Measurements from ENCODE around the gene GPC3. TPM values are rescaled to one million over a fixed set of nuclear protein-coding genes. Genes with fewer than 3 reads are reported as not detected.

GPC3 gene
- total RNA-seq, 4 donors from 2014 or later: 4.9 to 10.9 (median 9.2) TPM

DNA sequence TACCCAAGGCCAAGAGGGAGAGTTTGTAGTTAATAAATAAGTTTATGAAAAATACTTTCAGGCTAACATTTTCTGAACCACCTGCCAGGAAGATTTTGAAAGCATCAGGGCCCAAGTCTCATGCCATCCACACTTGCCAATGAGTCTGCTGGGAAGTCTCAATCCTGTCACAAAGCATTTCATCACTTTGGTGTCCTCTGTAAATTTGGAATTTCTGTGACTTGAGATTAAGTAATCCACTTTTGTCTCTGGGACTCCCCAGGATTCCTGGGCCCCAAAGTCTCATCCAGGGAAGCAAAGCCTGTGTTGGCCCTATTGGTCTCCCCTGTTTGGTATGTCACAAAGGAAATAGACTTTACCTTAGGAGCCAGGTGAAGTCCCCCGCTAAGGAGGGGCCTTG, 470.9 kb downstream of the GPC3 start:
- Histone ChIP-seq H3K4me1 (no peaks in the 10 kb centered on the region), H3K4me3 (no peak overlapping the region), H3K27me3 (no peaks in the 10 kb centered on the region), H3K36me3 (no peaks in the 10 kb centered on the region), H3K27ac (no peak overlapping the region), H3K9me3 (no peaks in the 10 kb centered on the region)
- 75% methylated on average over 1 of the region's 1 CpG for WGBS
- DNase-seq (ENCODE audit: low spot score in 2 of 2): no peak
- TF ChIP-seq POLR2A (IDR thresholded peaks at IDR 0.05) (no peak), POLR2AphosphoS5 (IDR thresholded peaks at IDR 0.05) (no peak), EP300 (IDR thresholded peaks at IDR 0.05) (no peak)
- TF ChIP-seq, protein P1, sequence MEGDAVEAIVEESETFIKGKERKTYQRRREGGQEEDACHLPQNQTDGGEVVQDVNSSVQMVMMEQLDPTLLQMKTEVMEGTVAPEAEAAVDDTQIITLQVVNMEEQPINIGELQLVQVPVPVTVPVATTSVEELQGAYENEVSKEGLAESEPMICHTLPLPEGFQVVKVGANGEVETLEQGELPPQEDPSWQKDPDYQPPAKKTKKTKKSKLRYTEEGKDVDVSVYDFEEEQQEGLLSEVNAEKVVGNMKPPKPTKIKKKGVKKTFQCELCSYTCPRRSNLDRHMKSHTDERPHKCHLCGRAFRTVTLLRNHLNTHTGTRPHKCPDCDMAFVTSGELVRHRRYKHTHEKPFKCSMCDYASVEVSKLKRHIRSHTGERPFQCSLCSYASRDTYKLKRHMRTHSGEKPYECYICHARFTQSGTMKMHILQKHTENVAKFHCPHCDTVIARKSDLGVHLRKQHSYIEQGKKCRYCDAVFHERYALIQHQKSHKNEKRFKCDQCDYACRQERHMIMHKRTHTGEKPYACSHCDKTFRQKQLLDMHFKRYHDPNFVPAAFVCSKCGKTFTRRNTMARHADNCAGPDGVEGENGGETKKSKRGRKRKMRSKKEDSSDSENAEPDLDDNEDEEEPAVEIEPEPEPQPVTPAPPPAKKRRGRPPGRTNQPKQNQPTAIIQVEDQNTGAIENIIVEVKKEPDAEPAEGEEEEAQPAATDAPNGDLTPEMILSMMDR (IDR thresholded peaks at IDR 0.05): no peak

DNA sequence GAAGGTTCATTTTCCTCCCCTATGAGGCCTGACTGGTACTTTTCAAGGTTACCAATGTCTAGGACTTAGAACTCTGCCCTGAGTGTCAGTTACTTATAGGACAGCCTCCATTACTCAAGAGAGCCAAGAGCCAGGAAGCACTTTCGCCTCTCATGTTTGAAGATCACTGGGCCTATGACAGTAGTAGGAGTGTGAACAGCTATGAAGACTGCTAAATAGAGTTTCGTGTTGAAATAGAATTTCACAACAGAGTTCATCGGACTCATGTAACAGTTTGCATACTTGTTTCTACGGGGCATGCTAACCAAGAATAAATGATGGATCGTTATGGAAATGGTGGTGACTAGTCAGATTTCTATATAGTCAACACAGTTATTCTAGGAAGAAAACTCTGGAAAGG, 472.3 kb downstream of the GPC3 start:
- no peak overlapping the region for H3K4me3 ChIP-seq
- TF ChIP-seq EP300 (IDR thresholded peaks at IDR 0.05) (no peak), POLR2A (IDR thresholded peaks at IDR 0.05) (no peak), POLR2AphosphoS5 (IDR thresholded peaks at IDR 0.05) (no peak)
- TF ChIP-seq, protein P1 (IDR thresholded peaks at IDR 0.05): no peak
- no peaks in the 10 kb centered on the region for H3K27me3 ChIP-seq
- H3K27ac ChIP-seq: no peak overlapping the region
- no peaks in the 10 kb centered on the region for H3K4me1 ChIP-seq
- 87% methylated on average over 5 of the region's 5 CpGs for WGBS
- H3K36me3 ChIP-seq: no peaks in the 10 kb centered on the region
- no peak for DNase-seq (ENCODE audit: low spot score in 2 of 2)
- no peaks in the 10 kb centered on the region for H3K9me3 ChIP-seq

DNA sequence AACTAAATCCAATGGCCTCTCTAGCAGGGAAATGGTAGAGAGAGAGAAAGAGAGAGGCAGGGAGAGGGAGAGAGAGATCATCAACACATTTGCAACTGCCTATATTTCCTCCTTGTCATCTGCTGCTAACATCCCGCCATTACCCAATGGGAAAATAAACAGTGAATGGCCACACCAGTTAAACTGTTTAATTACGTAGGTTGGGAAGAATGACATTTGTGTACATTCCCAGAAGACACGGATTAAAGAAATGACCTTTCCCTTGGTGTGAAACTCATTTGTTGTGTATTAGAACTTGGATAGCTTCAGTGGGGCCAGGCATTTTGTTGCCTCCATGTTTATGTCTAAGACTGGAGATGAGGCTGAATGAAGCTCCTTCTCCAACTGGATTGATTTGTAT, 474.4 kb downstream of the GPC3 start:
- no peak for DNase-seq (ENCODE audit: low spot score in 2 of 2)
- H3K36me3 ChIP-seq: no peaks in the 10 kb centered on the region
- no peaks in the 10 kb centered on the region for H3K9me3 ChIP-seq
- TF ChIP-seq POLR2A (IDR thresholded peaks at IDR 0.05) (no peak), EP300 (IDR thresholded peaks at IDR 0.05) (no peak), POLR2AphosphoS5 (IDR thresholded peaks at IDR 0.05) (no peak)
- TF ChIP-seq, protein P1 (IDR thresholded peaks at IDR 0.05): no peak
- no peak overlapping the region for H3K4me3 ChIP-seq
- WGBS: 67% methylated on average over 3 of the region's 3 CpGs
- no peaks in the 10 kb centered on the region for H3K27me3 ChIP-seq
- H3K27ac ChIP-seq: no peak overlapping the region
- H3K4me1 ChIP-seq: no peaks in the 10 kb centered on the region

DNA sequence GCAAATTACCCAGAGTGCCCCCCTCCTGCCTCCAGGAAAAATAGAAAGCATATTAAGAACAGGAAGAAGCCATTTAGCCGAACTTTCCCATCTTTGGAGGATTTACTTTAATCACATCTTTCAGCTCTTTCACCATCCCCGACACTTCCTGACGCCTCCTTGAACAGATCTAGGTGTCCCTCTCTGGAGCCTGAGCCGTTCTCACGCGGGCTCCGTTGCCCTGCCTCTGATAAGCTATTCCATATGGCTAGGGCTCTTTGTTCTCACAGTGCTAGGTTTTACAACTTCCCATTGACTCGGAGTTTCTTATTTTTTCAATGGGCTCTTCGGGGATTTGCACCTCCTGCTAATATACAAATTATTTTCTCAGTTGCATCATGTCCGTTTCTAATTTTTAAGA, 488.0 kb downstream of the GPC3 start:
- Histone ChIP-seq H3K27me3 (no peaks in the 10 kb centered on the region), H3K36me3 (no peaks in the 10 kb centered on the region), H3K27ac (no peak overlapping the region), H3K9me3 (no peaks in the 10 kb centered on the region), H3K4me1 (no peaks in the 10 kb centered on the region), H3K4me3 (no peak overlapping the region)
- no peak for TF ChIP-seq POLR2A (IDR thresholded peaks at IDR 0.05)
- TF ChIP-seq POLR2AphosphoS5 (IDR thresholded peaks at IDR 0.05): no peak
- TF ChIP-seq EP300 (IDR thresholded peaks at IDR 0.05): no peak
- TF ChIP-seq, protein P1 (IDR thresholded peaks at IDR 0.05): no peak
- no peak for DNase-seq (ENCODE audit: low spot score in 2 of 2)
- WGBS: 53% methylated on average over 10 of the region's 10 CpGs

DNA sequence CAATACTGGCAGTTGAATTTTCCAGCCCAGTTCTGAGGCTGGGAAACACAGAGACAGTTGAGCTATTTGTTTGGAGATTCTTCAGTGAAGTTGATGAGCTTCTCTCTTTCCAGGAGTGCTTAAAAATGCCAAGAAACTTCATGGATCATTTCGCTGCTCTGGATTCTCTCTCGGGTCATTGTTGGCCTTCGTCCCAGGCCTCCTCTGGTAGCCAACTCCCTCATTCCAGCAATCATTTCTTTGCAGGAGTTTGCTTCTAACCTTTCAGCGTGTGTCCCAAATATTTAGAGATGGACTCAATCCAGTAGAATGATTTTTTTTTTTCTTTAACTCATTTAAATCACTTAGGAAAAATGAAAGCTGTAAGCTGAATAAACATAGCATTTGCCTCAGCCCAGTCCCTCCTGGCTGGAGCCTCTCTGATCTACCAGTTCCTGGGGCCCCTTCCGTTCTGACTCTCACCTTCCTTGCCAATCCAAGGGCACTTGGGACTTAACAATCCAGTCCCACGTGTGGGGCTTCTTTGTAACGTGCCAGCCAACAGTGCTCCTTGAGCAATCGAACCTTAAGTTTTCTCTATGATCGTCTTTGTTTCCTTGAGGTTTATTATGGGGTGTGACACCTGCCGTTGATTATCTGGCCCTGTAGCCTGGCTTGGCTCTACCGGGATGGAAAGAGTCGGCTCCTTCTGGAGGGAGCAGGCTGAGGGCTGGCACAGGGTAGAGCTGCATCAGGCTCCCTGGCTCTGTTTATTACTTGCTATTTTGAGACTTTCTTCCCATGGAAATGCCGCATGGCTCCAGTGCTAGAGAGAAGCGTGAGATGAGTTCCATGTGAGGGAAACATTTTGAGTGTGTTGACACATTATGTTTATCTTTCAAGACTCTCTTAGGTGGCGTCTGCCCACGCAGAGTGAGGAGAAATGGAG, 489.7 kb downstream of the GPC3 start:
- H3K4me1 ChIP-seq: no peaks in the 10 kb centered on the region
- WGBS: 49% methylated on average over 16 of the region's 16 CpGs

More for the DNA sequence above, 489.7 kb downstream of the GPC3 start:
- Histone ChIP-seq H3K36me3 (no peaks in the 10 kb centered on the region), H3K4me3 (no peak overlapping the region), H3K27ac (peak overlapping the region; percentile 41), H3K9me3 (no peaks in the 10 kb centered on the region), H3K27me3 (no peaks in the 10 kb centered on the region)
- TF ChIP-seq, protein P1 (IDR thresholded peaks at IDR 0.05): no peak
- no peak for TF ChIP-seq POLR2AphosphoS5 (IDR thresholded peaks at IDR 0.05)
- no peak for TF ChIP-seq EP300 (IDR thresholded peaks at IDR 0.05)
- no peak for TF ChIP-seq POLR2A (IDR thresholded peaks at IDR 0.05)
- DNase-seq (ENCODE audit: low spot score in 2 of 2): peak; percentile 68 to 78

Data from suprapubic skin (tissue), 4 donors.